ENCODE results near the gene TRERF1. TPM values are rescaled to one million over a fixed set of nuclear protein-coding genes. Genes with fewer than 3 reads are reported as not detected.

TRERF1 gene
- polyA plus RNA-seq, 1 of the 3 experiments (the other 2 are of a cell fraction) = 3.6 TPM

GRCh38 chr6:42279966-42280629 lies 171.6 kb downstream of the TRERF1 start:
- POLR2A ChIA-PET = no interaction called here
- Histone ChIP-seq H4K20me1 (ENCODE audit: insufficient read depth) (no peaks in the 10 kb centered on the region), H2AFZ (ENCODE audit: low read depth) (no peak overlapping the region), H3K27me3 (ENCODE audit: insufficient read depth) (no peaks in the 10 kb centered on the region), H3K9me2 (no peaks in the 10 kb centered on the region), H3K27ac (ENCODE audit: low read depth in 2 of 2, low read length in 1 of 2) (no peak overlapping the region), H3F3A (replicated peaks; ENCODE audit: insufficient read depth) (no peaks in the 10 kb centered on the region), H3K36me3 (replicated peaks in 1 of 2; ENCODE audit: control insufficient read depth in 1 of 2, insufficient read depth in 2 of 2, low read length in 1 of 2) (peaks cover 0 to 4% of the 10 kb centered on the region in 2 experiments), H3K79me2 (ENCODE audit: insufficient read depth) (no peaks in the 10 kb centered on the region), H3K9ac (no peak overlapping the region), H3K4me3 (ENCODE audit: low read depth in 2 of 2, low read length in 1 of 2) (no peak overlapping the region), H3K9me3 (0 out of 2 replicates have a peak, but pooled peaks cover 4% of the 10 kb centered on the region), H3K4me1 (ENCODE audit: control insufficient read depth in 1 of 2, insufficient read depth in 2 of 2, low read depth in 1 of 2, low read length in 1 of 2) (peaks cover 10 to 13% of the 10 kb centered on the region in 2 experiments; a peak in 3 of 4 replicates), H3K4me2 (peak overlapping the region; percentile 29)
- CTCF ChIA-PET = interaction anchor here (1.5 kb wide), 1 partner anchor 268 kb away, joined by 3 read pairs; no protein-coding TSS in a partner anchor
- TF ChIP-seq NFIC (IDR thresholded peaks at IDR 0.05; ENCODE audit: borderline replicate concordance) = 0 out of 2 replicates have a peak, but pooled peaks have one; percentile 8
- TF ChIP-seq, protein P1, sequence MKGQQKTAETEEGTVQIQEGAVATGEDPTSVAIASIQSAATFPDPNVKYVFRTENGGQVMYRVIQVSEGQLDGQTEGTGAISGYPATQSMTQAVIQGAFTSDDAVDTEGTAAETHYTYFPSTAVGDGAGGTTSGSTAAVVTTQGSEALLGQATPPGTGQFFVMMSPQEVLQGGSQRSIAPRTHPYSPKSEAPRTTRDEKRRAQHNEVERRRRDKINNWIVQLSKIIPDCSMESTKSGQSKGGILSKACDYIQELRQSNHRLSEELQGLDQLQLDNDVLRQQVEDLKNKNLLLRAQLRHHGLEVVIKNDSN (IDR thresholded peaks at IDR 0.05; ENCODE audit: borderline replicate concordance, low read depth) = no peak
- no peak for TF ChIP-seq RFX5 (IDR thresholded peaks at IDR 0.05; ENCODE audit: low read length)
- TF ChIP-seq NRF1 (IDR thresholded peaks at IDR 0.05; ENCODE audit: low read depth, low read length) = no peak
- 90% methylated on average over 16 of the region's 24 CpGs for WGBS (ENCODE audit: low lambda C conversion rate)
- DNase-seq = no peak

GRCh38 chr6:42279144-42279781 lies 172.5 kb downstream of the TRERF1 start:
- H3K4me1 ChIP-seq (ENCODE audit: control insufficient read depth in 1 of 2, insufficient read depth in 2 of 2, low read depth in 1 of 2, low read length in 1 of 2) = peaks cover 10 to 13% of the 10 kb centered on the region in 2 experiments; a peak in 3 of 4 replicates
- H3K9ac ChIP-seq = no peak overlapping the region
- peak overlapping the region; percentile 29; the same call in 1 of the 2 replicates for H3K4me2 ChIP-seq
- H3K27ac ChIP-seq (ENCODE audit: low read depth in 2 of 2, low read length in 1 of 2) = no peak overlapping the region
- H3K9me2 ChIP-seq = no peaks in the 10 kb centered on the region
- 50% methylated on average over 4 of the region's 9 CpGs for WGBS (ENCODE audit: low lambda C conversion rate)
- H2AFZ ChIP-seq (ENCODE audit: low read depth) = no peak overlapping the region
- H3K4me3 ChIP-seq (ENCODE audit: low read depth in 2 of 2, low read length in 1 of 2) = no peak overlapping the region
- H3F3A ChIP-seq (replicated peaks; ENCODE audit: insufficient read depth) = no peaks in the 10 kb centered on the region
- H3K9me3 ChIP-seq = 0 out of 2 replicates have a peak, but pooled peaks cover 4% of the 10 kb centered on the region
- H3K79me2 ChIP-seq (ENCODE audit: insufficient read depth) = no peaks in the 10 kb centered on the region
- peaks cover 0 to 4% of the 10 kb centered on the region in 2 experiments for H3K36me3 ChIP-seq (replicated peaks in 1 of 2; ENCODE audit: control insufficient read depth in 1 of 2, insufficient read depth in 2 of 2, low read length in 1 of 2)
- TF ChIP-seq JUND (IDR thresholded peaks at IDR 0.05) = 0 out of 2 replicates have a peak, but pooled peaks have one; percentile 5
- TF ChIP-seq FOSL2 (IDR thresholded peaks at IDR 0.05; ENCODE audit: borderline replicate concordance, low read depth) = peak; percentile 35; the same call in 1 of the 2 replicates
- TF ChIP-seq, protein P2, sequence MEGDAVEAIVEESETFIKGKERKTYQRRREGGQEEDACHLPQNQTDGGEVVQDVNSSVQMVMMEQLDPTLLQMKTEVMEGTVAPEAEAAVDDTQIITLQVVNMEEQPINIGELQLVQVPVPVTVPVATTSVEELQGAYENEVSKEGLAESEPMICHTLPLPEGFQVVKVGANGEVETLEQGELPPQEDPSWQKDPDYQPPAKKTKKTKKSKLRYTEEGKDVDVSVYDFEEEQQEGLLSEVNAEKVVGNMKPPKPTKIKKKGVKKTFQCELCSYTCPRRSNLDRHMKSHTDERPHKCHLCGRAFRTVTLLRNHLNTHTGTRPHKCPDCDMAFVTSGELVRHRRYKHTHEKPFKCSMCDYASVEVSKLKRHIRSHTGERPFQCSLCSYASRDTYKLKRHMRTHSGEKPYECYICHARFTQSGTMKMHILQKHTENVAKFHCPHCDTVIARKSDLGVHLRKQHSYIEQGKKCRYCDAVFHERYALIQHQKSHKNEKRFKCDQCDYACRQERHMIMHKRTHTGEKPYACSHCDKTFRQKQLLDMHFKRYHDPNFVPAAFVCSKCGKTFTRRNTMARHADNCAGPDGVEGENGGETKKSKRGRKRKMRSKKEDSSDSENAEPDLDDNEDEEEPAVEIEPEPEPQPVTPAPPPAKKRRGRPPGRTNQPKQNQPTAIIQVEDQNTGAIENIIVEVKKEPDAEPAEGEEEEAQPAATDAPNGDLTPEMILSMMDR (IDR thresholded peaks at IDR 0.05) = no peak
- peak; percentile 75 for TF ChIP-seq NFIC (IDR thresholded peaks at IDR 0.05; ENCODE audit: borderline replicate concordance)
- TF ChIP-seq TCF12 (IDR thresholded peaks at IDR 0.05) = peak; percentile 40; the same call in 1 of the 2 replicates
- no peak for TF ChIP-seq CHD2 (IDR thresholded peaks at IDR 0.05; ENCODE audit: low read length, partially characterized antibody)
- CTCF ChIA-PET = interaction anchor here (1.5 kb wide), 2 partner anchors 253 to 269 kb away, joined by 3 to 5 read pairs; no protein-coding TSS in a partner anchor
- no peaks in the 10 kb centered on the region for H4K20me1 ChIP-seq (ENCODE audit: insufficient read depth)
- DNase-seq = no peak
- no peaks in the 10 kb centered on the region for H3K27me3 ChIP-seq (ENCODE audit: insufficient read depth)
- POLR2A ChIA-PET = no interaction called here

Data from SK-N-SH (cell line).